Stomach (tissue), 9 donors: ENCODE data around the gene RFFL. TPM values are rescaled to one million over a fixed set of nuclear protein-coding genes. Genes with fewer than 3 reads are reported as not detected.

Source experiments
- DNase-seq, 2 donors: peaks; one replicate each; pipeline versions ENCODE4 v3.0.0 to v3.0.0-alpha.2; 2013 to 2019
- H3K27ac ChIP-seq, 5 donors: fragments of 200-600 bp in 4 of 5; sonication (generic) in 4 of 5; one replicate each; pipeline ENCODE4 v1.5.1; 2013 to 2019; ENCODE audit warnings: mild to moderate bottlenecking in 1 of 5, moderate library complexity in 1 of 5
- H3K27me3 ChIP-seq, 3 donors: fragments of 200-600 bp; sonication (generic); one replicate each; pipeline ENCODE4 v1.5.1; 2017 to 2019; ENCODE audit warnings: mixed run types in 1 of 3
- H3K36me3 ChIP-seq, 4 donors: fragments of 200-600 bp; sonication (generic); 1 replicate in 3 of 4; 2 replicates in 1 of 4; pipeline ENCODE4 v1.5.1; 2016 to 2019
- H3K4me1 ChIP-seq, 4 donors: fragments of 200-600 bp; sonication (generic); one replicate each; pipeline ENCODE4 v1.5.1; 2016 to 2019
- H3K4me3 ChIP-seq, 4 donors: fragments of 200-600 bp; sonication (generic) in 3 of 4; one replicate each; pipeline ENCODE4 v1.5.1; 2016 to 2019; ENCODE audit warnings: mild to moderate bottlenecking in 1 of 4
- H3K9me3 ChIP-seq, 4 donors: fragments of 200-600 bp; sonication (generic); one replicate each; pipeline ENCODE4 v1.5.1; 2016 to 2019
- CTCF ChIP-seq, 7 experiments: fragments of 450-650 bp in 4 of 7; fragments of 200-600 bp in 3 of 7; sonication (generic) in 3 of 7; IDR thresholded peaks; one replicate each; pipeline ENCODE4 v1.5.1; 2016 to 2019; ENCODE audit warnings: antibody characterized with exemption in 7 of 7, control low read depth in 2 of 7, mild to moderate bottlenecking in 1 of 7
- EP300 ChIP-seq: sonication (generic); formaldehyde crosslinking; IDR thresholded peaks from one replicate; pipeline ENCODE4 v1.6.1; 2017; ENCODE audit warnings: antibody characterized with exemption
- POLR2A ChIP-seq, 4 donors: fragments of 450-650 bp; IDR thresholded peaks; one replicate each; pipeline ENCODE4 v1.6.1; 2016; ENCODE audit warnings: antibody characterized with exemption in 4 of 4, control low read depth in 2 of 4, mild to moderate bottlenecking in 1 of 4, moderate library complexity in 1 of 4
- POLR2AphosphoS5 ChIP-seq, 3 donors: sonication (generic); formaldehyde crosslinking; IDR thresholded peaks; one replicate each; pipeline ENCODE4 v1.6.1; 2016; ENCODE audit warnings: antibody characterized with exemption in 3 of 3
- WGBS, 5 donors: extraction: QIAGEN DNeasy Blood & Tissue Kit in 3 of 5; methylation state at CpG; one replicate each; pipeline versions ENCODE4 v1.1.5 to v1.1.7; 2013 to 2018; 5-methylcytosine and 5-hydroxymethylcytosine counted together
- intact Hi-C: fragments of 100-400 bp; cut with DNase I; formaldehyde crosslinking; loops from one replicate; pipeline ENCODE4 v1.15.1; 2023; ENCODE audit warnings: low total_unique reads
- polyA plus RNA-seq, 3 donors: library from polyadenylated mRNA; stranded (reverse); fragments of 200-250 nt; gene quantifications; one replicate each; pipeline ENCODE4 v1.2.3, GENCODE V29; 2013
- total RNA-seq, 5 donors: library from RNA; depleted of rRNA; stranded (reverse); fragments of >200 nt; gene quantifications; one replicate each; pipeline versions ENCODE4 v1.1.0 to v1.2.3, GENCODE V29; 2014 to 2016
- donor health status: healthy with polysubstance abuse.
- donor health status: Bipolar disorder and iron deficiency.
- donor health status: healthy.

The RFFL gene
- total and polyA plus RNA-seq, 8 donors: 6.2 to 31.0 (median 13.1) TPM

GRCh38 chr17:35068249-35068648 is 4.7 kb upstream of the RFFL start:
- no peak overlapping the region for H3K4me3 ChIP-seq
- H3K27ac ChIP-seq: no peak overlapping the region
- 82 to 98% (median 89%) methylated on average over 2 of the region's 2 CpGs for WGBS, 5 donors
- H3K36me3 ChIP-seq: peaks cover 0 to 8% (median 0%) of the 10 kb centered on the region in 4 donors
- peaks cover 4 to 53% (median 23%) of the 10 kb centered on the region in 4 donors for H3K4me1 ChIP-seq
- no peaks in the 10 kb centered on the region for H3K27me3 ChIP-seq
- no peaks in the 10 kb centered on the region for H3K9me3 ChIP-seq
- TF ChIP-seq EP300: no peak
- TF ChIP-seq POLR2AphosphoS5 (IDR thresholded peaks at IDR 0.05): no peak
- no peak for TF ChIP-seq CTCF (IDR thresholded peaks at IDR 0.05)
- TF ChIP-seq POLR2A (IDR thresholded peaks at IDR 0.05): no peak
- no peak for DNase-seq
- intact Hi-C loops: no loop called here

GRCh38 chr17:35065880-35066279 is 2.4 kb upstream of the RFFL start:
- Histone ChIP-seq H3K4me3 (no peak overlapping the region), H3K4me1 (peaks cover 9 to 64% (median 31%) of the 10 kb centered on the region in 4 donors), H3K27me3 (no peaks in the 10 kb centered on the region), H3K9me3 (no peaks in the 10 kb centered on the region), H3K36me3 (peaks cover 0 to 13% (median 3%) of the 10 kb centered on the region in 4 donors), H3K27ac (no peak overlapping the region)
- WGBS, 5 donors: 86 to 95% (median 93%) methylated on average over 4 of the region's 4 CpGs
- TF ChIP-seq EP300 (no peak), POLR2A (IDR thresholded peaks at IDR 0.05) (no peak), POLR2AphosphoS5 (IDR thresholded peaks at IDR 0.05) (no peak), CTCF (IDR thresholded peaks at IDR 0.05) (no peak)
- intact Hi-C loops: no loop called here
- no peak for DNase-seq

GRCh38 chr17:35064516-35065215 is 1.2 kb upstream of the RFFL start:
- TF ChIP-seq POLR2AphosphoS5 (IDR thresholded peaks at IDR 0.05) (no peak), POLR2A (IDR thresholded peaks at IDR 0.05) (no peak), CTCF (IDR thresholded peaks at IDR 0.05) (no peak), EP300 (no peak)
- peaks cover 9 to 63% (median 28%) of the 10 kb centered on the region in 4 donors for H3K4me1 ChIP-seq
- WGBS, 5 donors: 71 to 76% (median 72%) methylated on average over 3 of the region's 3 CpGs
- DNase-seq: no peak
- no peak overlapping the region for H3K4me3 ChIP-seq
- peak overlapping the region in 4 of 5 donors; percentile 78 to 91 (median 86) for H3K27ac ChIP-seq
- peaks cover 0 to 13% (median 4%) of the 10 kb centered on the region in 4 donors for H3K36me3 ChIP-seq
- no peaks in the 10 kb centered on the region for H3K27me3 ChIP-seq
- H3K9me3 ChIP-seq: no peaks in the 10 kb centered on the region
- intact Hi-C loops: no loop called here

- intact Hi-C loops: no loop called here
- Histone ChIP-seq H3K4me1 (peaks cover 9 to 50% (median 23%) of the 10 kb centered on the region in 4 donors), H3K27ac (peak overlapping the region in 2 of 5 donors; percentile 85 to 88), H3K36me3 (peaks cover 0 to 13% (median 4%) of the 10 kb centered on the region in 4 donors), H3K4me3 (no peak overlapping the region), H3K27me3 (no peaks in the 10 kb centered on the region), H3K9me3 (no peaks in the 10 kb centered on the region)
- TF ChIP-seq CTCF (IDR thresholded peaks at IDR 0.05) (no peak), POLR2A (IDR thresholded peaks at IDR 0.05) (no peak), POLR2AphosphoS5 (IDR thresholded peaks at IDR 0.05) (no peak), EP300 (no peak)
- DNase-seq: no peak
- 86 to 96% (median 91%) methylated on average over 3 of the region's 3 CpGs for WGBS, 5 donors
Measured at GRCh38 chr17:35062308-35062707, 1.2 kb downstream of the RFFL start.
